Tibial artery (tissue), 4 donors: ENCODE data around the gene GPBAR1.
A peak's percentile ranks its signal among the peaks of the same experiment; 100 is the strongest.

Source experiments
- DNase-seq, 2 donors: peaks; one replicate each; pipeline ENCODE4 v3.0.0-alpha.2; 2019
- H3K27ac ChIP-seq, 2 donors: fragments of 200-600 bp; sonication (generic) in 1 of 2; 1 replicate in 1 of 2; 2 replicates in 1 of 2; pipeline ENCODE4 v1.5.1; 2018 to 2019; ENCODE audit warnings: mild to moderate bottlenecking in 1 of 2
- H3K27me3 ChIP-seq, 2 donors: fragments of 200-600 bp; sonication (generic) in 1 of 2; one replicate each; pipeline versions ENCODE4 v1.5.1 to v1.6.0; 2016 to 2019
- H3K36me3 ChIP-seq, 3 donors: fragments of 200-600 bp; sonication (generic) in 2 of 3; one replicate each; pipeline ENCODE4 v1.5.1; 2016 to 2019; ENCODE audit warnings: mild to moderate bottlenecking in 2 of 3
- H3K4me1 ChIP-seq, 4 donors: fragments of 200-600 bp; sonication (generic) in 2 of 4; 1 replicate in 3 of 4; 2 replicates in 1 of 4; pipeline ENCODE4 v1.5.1; 2016 to 2019
- H3K4me3 ChIP-seq, 2 donors: fragments of 200-600 bp; sonication (generic) in 1 of 2; 1 replicate in 1 of 2; 2 replicates in 1 of 2; pipeline ENCODE4 v1.5.1; 2018 to 2019; ENCODE audit warnings: mild to moderate bottlenecking in 2 of 2
- H3K9me3 ChIP-seq, 3 donors: fragments of 200-600 bp; sonication (generic) in 1 of 3; one replicate each; pipeline ENCODE4 v1.5.1; 2016 to 2019
- CTCF ChIP-seq, 2 experiments: fragments of 200-600 bp in 1 of 2; fragments of 450-650 bp in 1 of 2; IDR thresholded peaks; one replicate each; pipeline ENCODE4 v1.5.1; 2017 to 2019; ENCODE audit warnings: antibody characterized with exemption in 2 of 2, mild to moderate bottlenecking in 1 of 2, moderate library complexity in 1 of 2
- intact Hi-C: fragments of 100-400 bp; cut with DNase I; formaldehyde crosslinking; loops from one replicate; pipeline ENCODE4 v1.15.0; 2023; ENCODE audit warnings: low total_unique reads

The GPBAR1 gene

GRCh38 chr2:218261423-218262236, 815 bp downstream of the GPBAR1 start:
- intact Hi-C loops, result loop anchor here (10.0 kb wide), 1 partner anchor 47 kb away; the partner anchor contains the start of gene ARPC2
- Histone ChIP-seq H3K9me3 (no peaks in the 10 kb centered on the region), H3K27ac (peak overlapping the region; percentile 44 to 52), H3K4me3 (no peak overlapping the region), H3K36me3 (peaks cover 22 to 50% (median 40%) of the 10 kb centered on the region in 3 donors), H3K4me1 (peaks cover 0 to 47% (median 30%) of the 10 kb centered on the region in 4 donors), H3K27me3 (no peaks in the 10 kb centered on the region)
- DNase-seq, result peak in 1 of 2 donors; percentile 60
- TF ChIP-seq CTCF (IDR thresholded peaks at IDR 0.05), result no peak

- no peak for TF ChIP-seq CTCF (IDR thresholded peaks at IDR 0.05)
- Histone ChIP-seq H3K27ac (peak overlapping the region; percentile 44 to 52), H3K4me3 (no peak overlapping the region), H3K36me3 (peaks cover 28 to 52% (median 43%) of the 10 kb centered on the region in 3 donors), H3K9me3 (no peaks in the 10 kb centered on the region), H3K27me3 (no peaks in the 10 kb centered on the region), H3K4me1 (peaks cover 0 to 47% (median 30%) of the 10 kb centered on the region in 4 donors)
- intact Hi-C loops, result loop anchor here (10.0 kb wide), 1 partner anchor 47 kb away; the partner anchor contains the start of gene ARPC2
- DNase-seq, result no peak
These were observed 1.4 kb downstream of the GPBAR1 start for GRCh38 chr2:218262237-218262600.

GRCh38 chr2:218262631-218263586, 2.1 kb downstream of the GPBAR1 start:
- no peaks in the 10 kb centered on the region for H3K9me3 ChIP-seq
- peak in 1 of 2 donors; percentile 70 for DNase-seq
- peaks cover 0 to 47% (median 32%) of the 10 kb centered on the region in 4 donors for H3K4me1 ChIP-seq
- no peaks in the 10 kb centered on the region for H3K27me3 ChIP-seq
- H3K36me3 ChIP-seq, result peaks cover 30 to 58% (median 48%) of the 10 kb centered on the region in 3 donors
- H3K27ac ChIP-seq, result peak overlapping the region; percentile 44 to 52
- no peak overlapping the region for H3K4me3 ChIP-seq
- TF ChIP-seq CTCF (IDR thresholded peaks at IDR 0.05), result no peak
- intact Hi-C loops, result loop anchor here (10.0 kb wide), 1 partner anchor 48 kb away; the partner anchor contains the start of gene ARPC2

GRCh38 chr2:218263817-218264641, 3.2 kb downstream of the GPBAR1 start:
- Histone ChIP-seq H3K4me1 (peaks cover 0 to 47% (median 32%) of the 10 kb centered on the region in 4 donors), H3K4me3 (no peak overlapping the region), H3K36me3 (peaks cover 30 to 61% (median 48%) of the 10 kb centered on the region in 3 donors), H3K9me3 (no peaks in the 10 kb centered on the region), H3K27ac (no peak overlapping the region), H3K27me3 (no peaks in the 10 kb centered on the region)
- no peak for TF ChIP-seq CTCF (IDR thresholded peaks at IDR 0.05)
- intact Hi-C loops, result loop anchor here (10.0 kb wide), 1 partner anchor 49 kb away; the partner anchor contains the start of gene ARPC2
- peak in 1 of 2 donors; percentile 46 for DNase-seq
